Renal cortical epithelial cell (primary cell): ENCODE results near the gene SNX9. TPM values are rescaled to one million over a fixed set of nuclear protein-coding genes. Genes with fewer than 3 reads are reported as not detected.

Experiments
- total RNA-seq: library from RNA; depleted of rRNA; stranded (reverse); fragments of >200 nt; gene quantifications from 2 replicates; pipeline ENCODE4 v1.2.3, GENCODE V29; 2014

The SNX9 gene
- total RNA-seq, 1 donor from 2014 or later, result 45.7 TPM

Other genes starting within 250 kb of the SNX9 start
- gene SYNJ2, start 158.6 kb downstream of the SNX9 start, total RNA-seq, result 13.3 and 14.1 TPM in 2 replicates